ENCODE measurements around the gene PRDM2.

DNA sequence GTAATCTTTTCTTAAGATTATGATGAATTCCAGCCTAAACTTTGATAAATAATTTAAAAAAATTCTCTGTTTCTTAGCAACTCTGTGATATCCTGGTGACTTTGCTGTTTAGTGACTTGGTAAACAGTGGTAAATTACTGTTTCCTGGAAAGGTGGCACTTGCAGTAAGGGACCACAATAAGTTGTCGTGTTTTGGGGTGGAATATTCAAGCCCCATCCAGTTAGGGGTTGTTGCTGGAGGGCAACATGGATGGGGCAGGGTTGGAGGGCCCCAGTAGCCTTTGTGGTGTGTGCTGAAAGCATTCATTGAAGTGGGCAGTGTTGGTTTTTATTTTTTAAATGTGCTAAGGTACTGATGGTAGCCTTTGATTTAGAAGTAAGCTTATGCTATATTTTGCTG, 30.3 kb downstream of the PRDM2 start:
- TF ChIP-seq CTCF (IDR thresholded peaks at IDR 0.05; ENCODE audit: insufficient read depth, low read length, poor library complexity, severe bottlenecking) (no peak), EZH2phosphoT487 (conservative IDR thresholded peaks at IDR 0.05; ENCODE audit: low read length) (no peak)

All from SU-DHL-6 (cell line).